Adrenal gland (tissue), 5 donors: ENCODE measurements around the gene LOXL1.

ENCODE experiments used
- POLR2A ChIP-seq, 2 donors: fragments of 450-650 bp; IDR thresholded peaks; one replicate each; pipeline ENCODE4 v1.6.1; 2017; ENCODE audit warnings: antibody characterized with exemption in 2 of 2, mild to moderate bottlenecking in 2 of 2, moderate library complexity in 1 of 2
- TF ChIP-seq, protein P1 (sequence below), 6 experiments: fragments of 450-650 bp in 4 of 6; fragments of 200-600 bp in 2 of 6; sonication (generic) in 1 of 6; IDR thresholded peaks; 1 replicate in 5 of 6; 2 replicates in 1 of 6; pipeline versions ENCODE4 v1.5.1 to v1.8.0; 2016 to 2021; ENCODE audit warnings: antibody characterized with exemption in 6 of 6, mild to moderate bottlenecking in 2 of 6, moderate library complexity in 1 of 6
- donor health status: DM: no; HTN: no; CAD: no.

GRCh38 chr15:73931441-73931840 is 5.2 kb downstream of the LOXL1 start:
- TF ChIP-seq, protein P1, sequence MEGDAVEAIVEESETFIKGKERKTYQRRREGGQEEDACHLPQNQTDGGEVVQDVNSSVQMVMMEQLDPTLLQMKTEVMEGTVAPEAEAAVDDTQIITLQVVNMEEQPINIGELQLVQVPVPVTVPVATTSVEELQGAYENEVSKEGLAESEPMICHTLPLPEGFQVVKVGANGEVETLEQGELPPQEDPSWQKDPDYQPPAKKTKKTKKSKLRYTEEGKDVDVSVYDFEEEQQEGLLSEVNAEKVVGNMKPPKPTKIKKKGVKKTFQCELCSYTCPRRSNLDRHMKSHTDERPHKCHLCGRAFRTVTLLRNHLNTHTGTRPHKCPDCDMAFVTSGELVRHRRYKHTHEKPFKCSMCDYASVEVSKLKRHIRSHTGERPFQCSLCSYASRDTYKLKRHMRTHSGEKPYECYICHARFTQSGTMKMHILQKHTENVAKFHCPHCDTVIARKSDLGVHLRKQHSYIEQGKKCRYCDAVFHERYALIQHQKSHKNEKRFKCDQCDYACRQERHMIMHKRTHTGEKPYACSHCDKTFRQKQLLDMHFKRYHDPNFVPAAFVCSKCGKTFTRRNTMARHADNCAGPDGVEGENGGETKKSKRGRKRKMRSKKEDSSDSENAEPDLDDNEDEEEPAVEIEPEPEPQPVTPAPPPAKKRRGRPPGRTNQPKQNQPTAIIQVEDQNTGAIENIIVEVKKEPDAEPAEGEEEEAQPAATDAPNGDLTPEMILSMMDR (IDR thresholded peaks at IDR 0.05): no peak
- no peak for TF ChIP-seq POLR2A (IDR thresholded peaks at IDR 0.05)
